HG02759 (cell line): ENCODE results near the gene PAK6.
A peak's percentile ranks its signal among the peaks of the same experiment; 100 is the strongest.

ENCODE experiments used
- ATAC-seq: cut with Tn5 transposase; IDR thresholded peaks from one replicate; pipeline ENCODE4 v1.9.1; 2021; ENCODE audit warnings: mild to moderate bottlenecking, moderate library complexity; ENCODE audit not compliant: unreplicated experiment

The PAK6 gene

GRCh38 chr15:40241269-40242212 is 2.7 kb downstream of the PAK6 start:
- no peak for ATAC-seq

GRCh38 chr15:40242213-40242599 is 3.3 kb downstream of the PAK6 start:
- no peak for ATAC-seq

GRCh38 chr15:40242601-40243000 is 3.7 kb downstream of the PAK6 start:
- no peak for ATAC-seq

- no peak for ATAC-seq
Measured at GRCh38 chr15:40243126-40243810, 4.4 kb downstream of the PAK6 start.

- ATAC-seq = no peak
Measured at GRCh38 chr15:40244961-40245523, 6.2 kb downstream of the PAK6 start.

GRCh38 chr15:40245666-40246450 is 7.0 kb downstream of the PAK6 start:
- ATAC-seq = no peak

GRCh38 chr15:40246496-40247280 is 7.8 kb downstream of the PAK6 start:
- ATAC-seq = no peak

- no peak for ATAC-seq
Measured at GRCh38 chr15:40247406-40247971, 8.6 kb downstream of the PAK6 start.

- no peak for ATAC-seq
Measured at GRCh38 chr15:40248006-40248783, 9.3 kb downstream of the PAK6 start.

GRCh38 chr15:40249477-40250303 is 10.8 kb downstream of the PAK6 start:
- no peak for ATAC-seq

- no peak for ATAC-seq
Measured at GRCh38 chr15:40250304-40250656, 11.4 kb downstream of the PAK6 start.

- ATAC-seq = no peak
Measured at GRCh38 chr15:40250771-40251483, 12.1 kb downstream of the PAK6 start.

GRCh38 chr15:40251486-40252140 is 12.8 kb downstream of the PAK6 start:
- no peak for ATAC-seq

GRCh38 chr15:40252141-40252437 is 13.2 kb downstream of the PAK6 start:
- no peak for ATAC-seq

- ATAC-seq = peak; percentile 59
Measured at GRCh38 chr15:40252438-40253166, 13.7 kb downstream of the PAK6 start.

GRCh38 chr15:40253167-40253790 is 14.4 kb downstream of the PAK6 start:
- ATAC-seq = peak; percentile 14
